ENCODE results near the gene RREB1.

The RREB1 gene

DNA sequence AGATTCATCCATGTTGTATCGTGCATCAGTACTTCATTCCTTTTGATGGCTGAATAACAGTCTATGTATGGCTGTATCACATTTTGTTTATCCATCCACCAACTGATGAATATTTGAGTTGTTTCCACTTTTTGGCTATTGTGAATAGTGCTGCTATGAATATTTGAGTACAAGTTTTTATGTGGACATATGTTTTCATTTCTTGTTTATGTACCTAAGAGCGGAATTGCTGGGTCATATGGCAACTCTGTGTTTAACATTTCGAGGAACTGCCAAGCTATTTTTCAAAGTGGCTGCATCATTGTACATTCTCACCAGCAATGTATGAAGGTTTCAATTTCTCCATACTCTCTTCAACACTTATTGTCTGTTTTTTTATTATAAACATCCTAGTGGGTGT is 3.0 kb upstream of the RREB1 start:
- Histone ChIP-seq H4K20me1 (peaks cover 3 to 16% (median 5%) of the 10 kb centered on the region in 11 experiments; a peak in 20 of 22 replicates), H3K27ac (no peak overlapping the region), H3K4me3 (no peak overlapping the region), H3K4me2 (no peak overlapping the region), H3K4me1 (peaks cover 11 to 31% (median 25%) of the 10 kb centered on the region in 10 experiments), H3K36me3 (peaks cover 0 to 5% (median 0%) of the 10 kb centered on the region in 11 experiments; a peak in 2 of 22 replicates), H3K27me3 (no peaks in the 10 kb centered on the region), H3K9me3 (replicated peaks in 1 of 11) (no peaks in the 10 kb centered on the region; a peak in 1 of 22 replicates), H3K9ac (no peak overlapping the region)
- TF ChIP-seq Cebpa-rat (IDR thresholded peaks at IDR 0.05) = no peak

DNA sequence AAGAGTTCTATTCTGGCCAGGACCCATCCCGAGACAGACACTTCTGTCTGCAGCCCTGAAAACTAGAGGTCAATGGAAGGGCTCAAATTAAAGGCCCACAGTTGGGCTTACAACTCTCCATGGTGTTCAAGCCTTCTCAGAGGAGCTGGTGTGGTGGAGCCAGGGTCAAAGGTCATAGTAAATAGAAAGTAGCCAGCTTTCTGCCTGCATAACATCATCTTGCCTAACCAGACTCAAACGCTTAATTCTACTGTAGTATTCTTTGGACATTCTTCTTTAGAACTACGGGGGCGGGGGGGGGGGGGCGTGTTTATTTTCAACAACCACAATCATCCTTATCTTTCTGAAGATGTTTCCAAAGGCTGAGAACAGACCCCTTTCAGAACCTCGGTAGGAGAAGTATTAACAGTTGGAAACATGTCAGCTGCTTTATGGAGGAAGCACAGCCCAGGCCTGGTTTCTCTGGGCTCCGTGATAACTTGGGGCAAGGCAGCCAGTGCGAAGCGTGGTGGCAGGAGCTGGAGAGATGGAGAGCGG is 1.5 kb upstream of the RREB1 start:
- TF ChIP-seq Cebpa-rat (IDR thresholded peaks at IDR 0.05) = no peak
- Histone ChIP-seq H3K4me3 (peak overlapping the region; percentile 85 to 98 (median 93); a peak in 19 of 20 replicates), H3K4me2 (peak overlapping the region; percentile 74 to 94 (median 89)), H3K27me3 (no peaks in the 10 kb centered on the region), H3K27ac (peak overlapping the region; percentile 86 to 98 (median 94)), H3K9ac (peak overlapping the region; percentile 91 to 96 (median 94); a peak in 21 of 22 replicates), H3K9me3 (replicated peaks in 1 of 11) (no peaks in the 10 kb centered on the region; a peak in 1 of 22 replicates), H4K20me1 (peaks cover 18 to 22% (median 20%) of the 10 kb centered on the region in 11 experiments), H3K4me1 (peaks cover 19 to 34% (median 29%) of the 10 kb centered on the region in 10 experiments), H3K36me3 (peaks cover 0 to 5% (median 0%) of the 10 kb centered on the region in 11 experiments; a peak in 2 of 22 replicates)

DNA sequence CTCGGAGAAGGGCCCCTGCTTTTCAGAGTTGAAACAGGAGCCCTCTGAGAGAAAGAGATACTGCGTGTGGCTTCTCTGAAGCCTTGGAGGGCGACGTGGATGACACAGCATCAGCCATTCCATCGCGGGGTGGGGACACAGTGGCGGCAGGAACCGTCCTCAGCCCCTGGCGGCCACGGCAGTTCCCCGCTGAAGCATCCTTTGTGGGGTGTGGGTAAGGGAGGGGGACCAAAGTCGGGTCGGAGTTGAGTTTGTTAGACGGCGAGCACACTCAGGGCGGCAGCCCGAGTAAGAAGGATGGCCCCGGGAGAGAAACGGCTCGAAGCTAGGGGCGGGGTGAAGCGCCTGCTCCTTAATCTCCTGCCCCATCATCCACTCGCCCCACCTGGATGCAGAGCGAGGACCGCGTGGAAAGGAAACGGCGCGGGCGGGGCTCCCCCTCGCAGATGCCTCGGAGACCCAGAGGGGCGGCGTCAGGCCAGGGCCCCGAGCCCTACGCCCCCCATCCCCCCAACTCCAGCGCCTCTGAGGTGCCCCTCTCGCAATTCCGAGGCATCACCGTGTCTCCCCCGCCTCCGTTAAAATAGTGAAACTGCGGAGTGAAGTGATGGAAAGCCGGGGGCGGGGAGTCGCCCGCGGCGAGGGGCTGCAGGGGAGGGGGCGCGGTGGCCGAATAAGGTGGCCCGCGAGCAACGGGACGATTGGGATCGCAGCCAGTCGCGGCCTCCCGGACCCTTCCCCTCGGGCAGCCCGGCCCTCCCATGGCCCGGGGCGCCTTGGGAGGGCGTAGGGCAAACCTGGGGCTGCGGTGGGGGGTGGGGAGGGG is 796 bp upstream of the RREB1 start:
- peak overlapping the region; percentile 86 to 98 (median 94) for H3K27ac ChIP-seq
- H3K36me3 ChIP-seq = no peaks in the 10 kb centered on the region; a peak in 2 of 22 replicates
- TF ChIP-seq Cebpa-rat (IDR thresholded peaks at IDR 0.05) = no peak
- peaks cover 25 to 28% (median 27%) of the 10 kb centered on the region in 11 experiments for H4K20me1 ChIP-seq
- H3K4me2 ChIP-seq = peak overlapping the region; percentile 74 to 94 (median 89)
- H3K9me3 ChIP-seq (replicated peaks in 1 of 11) = no peaks in the 10 kb centered on the region
- H3K27me3 ChIP-seq = no peaks in the 10 kb centered on the region
- H3K4me1 ChIP-seq = peaks cover 25 to 37% (median 36%) of the 10 kb centered on the region in 10 experiments
- H3K9ac ChIP-seq = peak overlapping the region; percentile 91 to 96 (median 94)
- H3K4me3 ChIP-seq = peak overlapping the region; percentile 85 to 98 (median 93)

GRCh38 chr6:7108196-7108963 is 619 bp downstream of the RREB1 start:
- Histone ChIP-seq H4K20me1 (peaks cover 39 to 42% (median 41%) of the 10 kb centered on the region in 11 experiments), H3K4me2 (peak overlapping the region; percentile 74 to 94 (median 89)), H3K9me3 (replicated peaks in 1 of 11) (no peaks in the 10 kb centered on the region), H3K27ac (peak overlapping the region; percentile 86 to 98 (median 94)), H3K36me3 (peaks cover 0 to 5% (median 0%) of the 10 kb centered on the region in 11 experiments; a peak in 2 of 22 replicates), H3K4me3 (peak overlapping the region; percentile 85 to 98 (median 93)), H3K27me3 (no peaks in the 10 kb centered on the region), H3K9ac (peak overlapping the region; percentile 91 to 96 (median 94)), H3K4me1 (peaks cover 40 to 51% (median 50%) of the 10 kb centered on the region in 10 experiments)
- no peak for TF ChIP-seq Cebpa-rat (IDR thresholded peaks at IDR 0.05)

- peaks cover 0 to 12% (median 0%) of the 10 kb centered on the region in 11 experiments; a peak in 3 of 22 replicates for H3K36me3 ChIP-seq
- TF ChIP-seq Cebpa-rat (IDR thresholded peaks at IDR 0.05) = no peak
- peak overlapping the region; percentile 85 to 98 (median 93) for H3K4me3 ChIP-seq
- peaks cover 47 to 51% (median 49%) of the 10 kb centered on the region in 11 experiments for H4K20me1 ChIP-seq
- H3K9me3 ChIP-seq (replicated peaks in 1 of 11) = no peaks in the 10 kb centered on the region
- peak overlapping the region; percentile 74 to 94 (median 90) for H3K4me2 ChIP-seq
- H3K27me3 ChIP-seq = no peaks in the 10 kb centered on the region
- peaks cover 48 to 60% (median 58%) of the 10 kb centered on the region in 10 experiments for H3K4me1 ChIP-seq
- H3K27ac ChIP-seq = peak overlapping the region; percentile 86 to 98 (median 94)
- H3K9ac ChIP-seq = peak overlapping the region; percentile 91 to 96 (median 94)
Measured at GRCh38 chr6:7108964-7109836, 1.4 kb downstream of the RREB1 start.

- Histone ChIP-seq H4K20me1 (peaks cover 58 to 61% (median 59%) of the 10 kb centered on the region in 11 experiments), H3K4me2 (peak overlapping the region; percentile 74 to 94 (median 90)), H3K27ac (peak overlapping the region in 7 of 11 experiments; percentile 88 to 98 (median 95); a peak in 12 of 22 replicates), H3K4me3 (peak overlapping the region; percentile 85 to 98 (median 93)), H3K4me1 (peaks cover 58 to 70% (median 69%) of the 10 kb centered on the region in 10 experiments), H3K9ac (peak overlapping the region; percentile 91 to 96 (median 94); a peak in 21 of 22 replicates), H3K36me3 (peaks cover 0 to 23% (median 0%) of the 10 kb centered on the region in 11 experiments; a peak in 4 of 22 replicates), H3K9me3 (replicated peaks in 1 of 11) (no peaks in the 10 kb centered on the region), H3K27me3 (no peaks in the 10 kb centered on the region)
- no peak for TF ChIP-seq Cebpa-rat (IDR thresholded peaks at IDR 0.05)
Measured at GRCh38 chr6:7110092-7110792, 2.5 kb downstream of the RREB1 start.

- Histone ChIP-seq H3K4me2 (peak overlapping the region; percentile 74 to 94 (median 90)), H3K4me3 (peak overlapping the region in 3 of 10 experiments; percentile 85 to 98 (median 92); a peak in 5 of 20 replicates), H3K9me3 (replicated peaks in 1 of 11) (no peaks in the 10 kb centered on the region), H3K9ac (peak overlapping the region in 3 of 11 experiments; percentile 8 to 96 (median 91); a peak in 1 of 22 replicates), H3K36me3 (peaks cover 0 to 32% (median 3%) of the 10 kb centered on the region in 11 experiments; a peak in 5 of 22 replicates), H3K27ac (no peak overlapping the region), H4K20me1 (peaks cover 67 to 71% (median 69%) of the 10 kb centered on the region in 11 experiments), H3K4me1 (peaks cover 63 to 76% (median 73%) of the 10 kb centered on the region in 10 experiments), H3K27me3 (no peaks in the 10 kb centered on the region)
- TF ChIP-seq Cebpa-rat (IDR thresholded peaks at IDR 0.05) = no peak
Measured at GRCh38 chr6:7111095-7111690, 3.4 kb downstream of the RREB1 start.

Measured in BLaER1 treated with 17β-estradiol and CSF1 and Interleukin-3, amounts not matched to agents 10 nM and 100 nM (cell line).